NCI-H345 (cell line): ENCODE measurements around the gene ST8SIA4.
A peak's percentile ranks its signal among the peaks of the same experiment; 100 is the strongest.

Experiments
- DNase-seq: peaks from one replicate; lab custom pipeline; 2025; lab: John Stamatoyannopoulos, UW

The ST8SIA4 gene, protein sequence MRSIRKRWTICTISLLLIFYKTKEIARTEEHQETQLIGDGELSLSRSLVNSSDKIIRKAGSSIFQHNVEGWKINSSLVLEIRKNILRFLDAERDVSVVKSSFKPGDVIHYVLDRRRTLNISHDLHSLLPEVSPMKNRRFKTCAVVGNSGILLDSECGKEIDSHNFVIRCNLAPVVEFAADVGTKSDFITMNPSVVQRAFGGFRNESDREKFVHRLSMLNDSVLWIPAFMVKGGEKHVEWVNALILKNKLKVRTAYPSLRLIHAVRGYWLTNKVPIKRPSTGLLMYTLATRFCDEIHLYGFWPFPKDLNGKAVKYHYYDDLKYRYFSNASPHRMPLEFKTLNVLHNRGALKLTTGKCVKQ

DNA sequence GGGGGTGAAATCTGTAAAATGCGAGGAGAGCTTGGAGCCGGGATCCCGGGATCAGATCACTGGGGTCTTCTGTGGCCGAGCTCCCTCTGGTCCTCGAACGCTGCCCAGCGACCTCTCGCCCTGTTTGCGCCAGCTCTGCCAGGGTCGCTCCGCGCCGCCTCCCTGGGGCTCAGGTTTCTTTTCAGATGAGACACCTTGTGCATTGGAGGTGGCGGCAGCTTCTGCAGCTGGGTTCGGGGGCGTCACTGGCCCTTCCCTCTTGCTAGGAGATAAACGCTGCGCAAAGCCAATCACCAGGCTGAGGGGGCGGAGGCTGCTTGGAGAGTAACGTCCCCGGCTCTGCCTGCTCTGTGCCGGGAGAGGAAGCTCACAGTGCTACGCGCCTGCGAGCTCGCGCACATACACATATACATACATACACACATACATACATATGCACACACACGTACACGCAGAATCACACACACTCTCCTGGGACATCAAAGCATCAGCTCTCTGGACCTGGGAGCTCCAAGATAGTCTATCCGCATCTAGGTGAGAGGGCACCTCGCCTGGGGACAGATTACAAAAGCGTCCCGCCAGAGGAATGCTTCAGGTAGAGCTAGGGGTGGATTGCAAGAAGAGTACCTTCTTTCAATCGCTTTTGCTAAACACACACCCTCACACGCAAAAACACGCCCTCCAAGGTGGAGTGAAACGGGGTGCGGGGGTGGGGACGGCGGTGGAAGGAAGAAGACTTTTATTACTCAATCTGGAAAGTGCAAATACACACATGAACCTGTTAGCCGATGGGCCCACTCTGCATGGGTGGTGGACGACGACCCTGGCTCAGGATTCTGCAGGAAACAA is at the start of gene ST8SIA4:
TSS of gene ST8SIA4 (minus strand) at position 244 of the 849 bp plus-strand sequence. CDS start 327 bp downstream, outside the sequence.
- DNase-seq, result peak; percentile 92

DNA sequence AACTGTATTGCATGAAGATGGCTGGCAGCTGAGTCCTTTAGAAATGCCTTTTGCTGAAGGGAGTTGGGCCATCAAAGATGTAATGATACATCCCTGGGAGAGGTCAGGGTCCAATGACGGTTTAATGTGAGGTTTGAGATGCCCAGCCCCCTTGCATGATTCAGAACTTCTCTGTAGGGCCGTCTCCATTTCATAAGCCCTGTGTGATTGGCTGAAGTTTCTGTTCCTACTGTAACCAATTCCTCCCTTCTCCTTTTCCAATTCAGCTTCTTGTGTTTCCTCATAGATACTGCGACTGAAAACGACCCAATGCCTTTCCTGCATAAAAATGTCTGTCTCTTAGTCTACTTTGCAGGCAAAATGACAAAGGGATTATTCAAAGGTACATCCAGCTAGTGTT is 47.9 kb upstream of the ST8SIA4 start:
- DNase-seq, result no peak

DNA sequence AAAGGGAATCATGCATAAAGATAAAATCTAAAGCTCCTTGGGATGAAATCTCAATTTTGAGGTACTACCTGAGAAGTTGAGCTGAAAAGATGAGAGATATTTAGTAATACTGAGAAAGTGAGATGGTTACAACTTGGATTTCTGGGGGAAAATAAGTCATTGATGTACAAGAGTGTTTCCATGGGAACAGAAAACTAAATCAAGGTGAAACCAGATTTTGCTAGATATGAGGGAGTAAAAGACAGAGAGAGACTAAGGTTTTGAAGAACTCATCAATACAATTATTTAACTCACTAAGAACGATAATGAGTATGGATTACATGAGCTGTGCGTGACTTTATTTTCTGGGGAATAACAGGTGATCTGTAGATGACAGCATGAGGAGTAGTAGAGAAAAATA is 10.2 kb upstream of the ST8SIA4 start:
- DNase-seq, result no peak

DNA sequence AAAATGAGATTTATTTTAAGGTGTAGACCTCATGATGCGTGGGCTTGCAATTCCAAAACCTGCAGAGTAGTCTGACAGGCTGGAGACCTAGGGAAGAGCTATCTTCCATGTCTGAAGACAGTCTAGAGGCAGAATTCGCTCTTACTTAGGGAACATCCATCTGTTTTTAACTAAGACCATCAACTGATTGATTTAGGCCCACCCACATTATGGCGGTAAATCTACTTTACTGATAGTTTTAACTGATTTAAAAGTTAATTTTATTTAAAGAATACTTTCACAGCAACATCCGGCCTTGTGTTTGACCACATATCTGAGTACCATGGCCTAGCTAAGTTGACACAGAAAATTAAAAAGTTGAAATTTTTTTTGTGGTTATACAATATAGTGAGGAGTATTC is 6.0 kb upstream of the ST8SIA4 start:
- no peak for DNase-seq

DNA sequence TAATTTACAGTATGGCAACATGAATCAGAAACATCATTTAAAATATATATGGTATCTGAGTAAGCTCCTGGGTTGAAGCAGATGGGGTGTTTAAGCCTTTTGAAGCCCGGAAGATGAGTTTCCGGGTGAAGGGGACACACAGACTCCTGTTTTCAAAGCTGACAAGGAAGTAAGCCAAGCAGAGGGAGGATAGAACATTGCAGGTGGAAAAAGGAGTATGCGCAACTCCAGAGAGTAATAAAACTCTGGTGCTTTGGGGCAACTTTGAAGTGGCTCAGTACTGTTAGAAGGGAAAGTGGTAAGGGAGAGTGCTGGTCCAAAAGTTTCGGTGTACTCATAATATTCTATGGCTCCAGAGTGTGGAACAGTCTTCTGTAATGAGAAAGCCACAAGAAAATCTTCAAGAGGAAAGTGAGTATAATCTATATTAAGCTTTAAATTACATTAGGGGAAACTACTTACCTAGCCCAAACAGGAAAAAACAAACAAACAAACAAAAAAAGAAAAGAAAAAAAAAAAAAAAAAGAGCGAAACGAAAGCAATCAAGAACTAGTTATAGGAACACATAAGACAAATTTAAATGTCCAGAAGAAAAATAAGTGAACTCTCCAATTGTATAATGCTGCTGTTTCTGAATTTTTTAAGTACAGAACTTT is 2.3 kb upstream of the ST8SIA4 start:
- DNase-seq, result no peak

DNA sequence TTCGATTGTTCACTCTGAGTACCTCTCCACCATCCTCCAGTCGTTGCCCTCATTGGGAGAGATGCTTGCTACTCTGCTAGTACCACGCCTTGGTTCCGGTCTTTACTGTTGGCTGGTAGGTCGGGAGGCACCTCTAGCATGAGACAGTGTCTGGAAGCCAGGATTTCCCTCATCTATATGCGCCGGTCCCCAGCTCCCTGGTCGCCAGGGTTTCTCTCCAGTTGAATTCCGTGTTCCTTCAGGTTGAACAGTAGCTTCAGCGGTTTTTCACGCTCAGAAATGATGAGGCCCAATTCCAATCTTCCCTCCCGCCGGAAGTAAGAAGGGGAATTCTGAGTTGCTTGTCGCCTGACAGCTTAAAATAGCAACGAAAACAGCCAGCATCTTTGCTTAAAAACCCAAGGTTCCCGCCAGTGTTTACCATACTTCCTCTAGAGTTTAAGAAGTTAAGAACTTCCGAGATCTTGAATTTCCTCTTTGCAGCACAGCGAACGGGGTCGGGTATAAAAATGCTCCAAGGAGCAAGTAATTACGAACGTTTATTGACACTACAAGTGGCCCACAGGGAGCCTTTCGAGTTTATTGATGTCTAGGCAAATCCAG is 1.3 kb upstream of the ST8SIA4 start:
- DNase-seq, result no peak

DNA sequence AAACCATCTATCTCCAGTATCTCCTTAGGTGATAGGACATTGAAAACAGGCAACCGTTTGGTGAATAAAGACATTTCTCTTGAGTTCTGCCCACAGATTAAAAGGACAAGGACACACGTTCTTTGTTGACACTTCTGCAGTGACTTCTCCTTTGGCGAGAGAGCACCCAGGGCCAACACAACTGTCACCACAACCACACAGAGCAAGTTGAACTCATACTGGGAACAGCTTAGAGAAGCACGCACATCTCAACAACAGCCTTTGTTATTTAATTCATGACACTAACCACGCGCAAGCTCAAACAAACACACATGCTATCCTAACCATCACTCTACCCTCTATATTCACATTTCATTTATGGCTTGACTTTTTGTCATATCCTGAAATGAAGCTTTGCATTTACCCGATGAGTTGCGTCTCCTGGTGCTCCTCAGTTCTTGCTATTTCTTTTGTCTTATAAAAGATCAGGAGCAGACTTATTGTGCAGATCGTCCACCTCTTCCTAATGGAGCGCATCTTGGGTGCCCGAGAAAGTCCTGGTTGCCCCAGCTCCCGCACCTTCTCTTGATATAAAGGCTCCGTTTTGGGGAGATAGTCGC is 543 bp downstream of the ST8SIA4 start:
- peak; percentile 13 for DNase-seq

DNA sequence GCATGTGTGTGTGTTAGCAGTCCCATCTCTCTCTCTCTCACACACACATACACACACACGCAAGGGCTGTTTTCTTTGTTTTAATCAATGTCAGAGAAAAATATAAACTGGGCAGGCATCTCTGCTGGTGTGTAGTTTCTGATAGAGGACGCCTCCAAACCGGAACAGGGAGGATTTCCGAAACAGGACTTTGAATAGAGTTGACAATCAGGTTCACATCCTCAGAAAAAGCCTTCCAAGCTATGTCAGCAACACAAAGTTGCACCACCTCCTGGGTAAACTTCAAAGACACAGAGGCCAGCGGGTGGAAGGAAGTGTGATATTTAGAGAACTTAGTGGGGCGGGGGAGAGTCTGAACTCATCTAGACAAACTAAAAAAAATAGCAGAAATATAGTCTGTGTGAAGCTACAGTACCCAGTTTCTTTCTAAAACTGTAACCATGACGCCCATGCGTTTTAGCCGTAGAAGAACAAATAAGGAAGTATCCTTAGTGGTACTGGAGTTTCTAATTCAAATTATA is 1.2 kb downstream of the ST8SIA4 start:
- DNase-seq, result peak; percentile 24

DNA sequence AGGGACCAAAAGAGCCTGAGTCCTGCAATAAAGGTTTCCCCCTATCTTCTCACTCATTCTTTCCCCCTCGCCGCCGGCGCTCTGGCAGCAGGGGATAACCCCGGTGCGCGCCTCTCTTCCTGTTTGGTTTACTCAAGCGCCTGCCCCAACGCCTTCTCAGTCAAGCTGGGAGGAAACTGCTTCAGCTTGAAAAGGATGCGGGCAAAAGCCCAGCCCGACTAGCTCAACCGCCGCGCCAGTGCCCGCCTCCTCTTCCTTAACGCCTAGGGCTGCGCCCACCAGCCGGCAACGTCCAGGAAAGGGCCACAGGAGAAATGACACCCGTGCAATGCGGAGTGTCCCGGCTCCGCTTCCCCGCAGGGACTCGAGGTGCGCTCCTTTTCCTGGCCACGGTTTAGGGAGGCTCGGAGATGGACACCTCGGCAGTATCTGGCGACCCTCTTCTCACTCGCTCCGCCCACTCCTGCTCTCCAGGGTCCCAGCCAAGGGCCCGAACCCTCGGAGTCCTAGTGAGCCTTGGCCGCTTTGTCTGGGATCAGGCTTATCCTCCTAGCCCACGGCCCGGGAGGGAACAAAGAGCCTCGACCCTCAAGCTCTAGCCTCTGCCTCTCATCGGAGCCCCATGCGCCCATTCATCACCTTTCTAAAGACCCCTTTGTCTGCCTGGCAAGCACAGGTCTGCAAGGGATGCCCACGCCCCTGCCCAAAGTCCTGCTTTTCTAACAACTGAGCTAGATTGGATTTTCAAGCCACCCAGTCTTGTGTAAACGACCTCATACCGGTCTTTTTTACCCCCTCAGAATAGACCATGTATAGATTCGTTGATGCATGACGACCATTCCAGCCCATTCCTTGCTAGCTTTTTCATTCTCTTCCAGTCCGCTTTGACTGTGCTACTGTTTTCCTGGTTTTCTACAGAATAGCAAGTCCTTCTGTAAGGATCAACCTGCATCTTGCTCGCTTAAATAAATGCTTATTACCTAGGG is 2.0 kb downstream of the ST8SIA4 start:
- DNase-seq, result peak; percentile 73

DNA sequence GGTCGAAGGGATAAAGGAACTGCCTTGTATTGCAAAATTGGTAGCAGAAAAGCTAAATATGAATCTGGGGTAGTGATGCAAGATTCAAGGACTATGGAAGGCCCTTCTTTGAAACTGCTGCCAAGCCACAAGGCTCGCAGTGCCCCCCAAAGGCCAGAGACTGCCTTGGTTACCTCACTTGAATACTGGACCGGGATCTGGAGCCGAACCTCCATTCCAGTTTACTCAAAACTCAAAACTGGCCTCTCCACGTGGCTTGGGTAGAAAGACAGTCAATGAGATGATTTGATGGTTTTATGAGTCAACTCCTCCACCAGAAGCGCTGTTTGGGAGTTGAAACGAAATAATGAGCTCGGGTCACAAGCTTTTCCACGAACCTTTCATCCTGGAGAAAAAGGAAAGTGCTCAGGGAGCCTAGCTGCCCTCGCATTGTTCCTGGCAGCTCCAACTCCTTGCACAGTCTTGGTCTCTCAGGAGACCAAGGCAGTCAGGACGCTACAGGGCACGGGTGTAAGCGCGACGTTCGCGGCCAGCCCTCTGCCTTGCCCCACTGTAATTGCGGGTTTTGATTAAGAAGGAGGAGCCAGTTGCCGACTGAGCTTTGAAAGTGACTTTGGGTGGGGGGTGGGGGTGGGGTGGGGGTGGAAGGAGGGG is 2.8 kb downstream of the ST8SIA4 start:
- peak; percentile 53 for DNase-seq

DNA sequence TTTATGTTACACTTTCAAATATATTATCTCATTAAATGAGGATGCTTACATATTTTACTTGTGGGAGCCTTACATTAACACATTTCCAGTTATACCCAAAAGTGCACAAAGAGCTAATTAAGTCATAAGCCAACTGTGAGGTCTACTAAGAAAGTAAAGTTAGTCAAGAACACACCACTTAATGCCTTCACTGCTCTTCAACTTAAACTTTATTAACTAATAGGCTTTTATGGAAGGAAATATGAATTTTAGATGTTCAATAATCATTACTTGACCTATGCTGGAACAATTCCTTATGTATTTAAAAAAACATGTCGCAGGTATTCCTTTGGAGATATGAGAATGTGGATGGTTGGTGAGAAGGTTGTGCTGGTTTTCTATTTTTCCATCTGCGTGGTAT is 3.4 kb downstream of the ST8SIA4 start:
- DNase-seq, result no peak

DNA sequence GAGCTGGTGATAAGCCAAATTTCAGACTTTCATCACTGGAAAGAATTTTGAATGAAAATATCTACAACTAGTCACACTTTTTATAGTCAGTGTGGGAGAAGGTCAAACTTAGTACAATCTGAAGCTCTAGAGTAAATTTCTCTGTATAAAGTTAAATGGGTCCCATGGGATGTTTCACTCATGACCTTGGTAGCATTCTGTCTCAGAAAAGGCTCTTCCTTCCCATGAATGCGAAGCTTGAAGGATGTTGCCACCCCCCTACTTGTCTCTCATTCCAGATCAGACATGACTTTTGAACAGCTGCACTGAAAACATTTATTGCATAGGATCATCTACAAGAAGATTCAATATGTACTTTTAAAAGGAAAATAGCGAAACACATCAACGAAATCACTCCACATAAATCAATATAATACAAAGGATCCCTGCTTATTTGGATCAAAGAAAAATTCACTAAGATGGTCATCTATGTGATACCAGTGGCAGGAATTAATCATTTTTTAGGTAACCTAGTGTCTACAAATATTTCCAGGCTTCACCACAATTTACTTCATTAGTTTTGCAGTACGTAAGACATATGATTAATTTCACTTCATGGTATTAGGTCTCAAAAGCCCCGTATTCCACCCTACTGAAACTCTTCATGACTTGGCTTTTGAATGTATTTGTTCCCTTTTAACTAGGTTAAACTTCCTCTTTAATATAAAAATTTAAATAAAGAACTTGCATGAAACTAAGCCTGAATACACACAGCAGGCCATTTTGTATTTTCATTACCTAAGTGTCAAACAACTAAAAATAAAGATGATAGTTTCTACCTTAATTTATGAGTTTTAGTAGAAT is 4.4 kb downstream of the ST8SIA4 start:
- DNase-seq, result no peak

DNA sequence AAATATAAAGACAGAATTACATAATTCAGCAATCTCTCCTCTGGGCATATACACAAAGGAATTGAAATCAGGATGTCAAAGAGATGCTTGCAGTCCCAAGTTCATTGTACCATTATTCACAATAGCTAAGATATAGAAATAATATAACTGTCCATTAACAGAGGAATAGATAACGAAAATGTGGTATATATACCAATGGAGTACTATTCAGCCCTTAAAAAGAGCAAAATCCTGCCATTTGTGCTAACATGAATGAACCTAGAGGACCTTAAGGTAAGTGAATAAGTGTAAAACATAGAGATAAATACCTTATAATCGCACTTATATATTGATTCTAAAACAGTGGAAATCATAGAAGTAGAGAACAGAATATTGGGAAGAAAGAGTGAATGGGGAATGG is 7.0 kb downstream of the ST8SIA4 start:
- no peak for DNase-seq

DNA sequence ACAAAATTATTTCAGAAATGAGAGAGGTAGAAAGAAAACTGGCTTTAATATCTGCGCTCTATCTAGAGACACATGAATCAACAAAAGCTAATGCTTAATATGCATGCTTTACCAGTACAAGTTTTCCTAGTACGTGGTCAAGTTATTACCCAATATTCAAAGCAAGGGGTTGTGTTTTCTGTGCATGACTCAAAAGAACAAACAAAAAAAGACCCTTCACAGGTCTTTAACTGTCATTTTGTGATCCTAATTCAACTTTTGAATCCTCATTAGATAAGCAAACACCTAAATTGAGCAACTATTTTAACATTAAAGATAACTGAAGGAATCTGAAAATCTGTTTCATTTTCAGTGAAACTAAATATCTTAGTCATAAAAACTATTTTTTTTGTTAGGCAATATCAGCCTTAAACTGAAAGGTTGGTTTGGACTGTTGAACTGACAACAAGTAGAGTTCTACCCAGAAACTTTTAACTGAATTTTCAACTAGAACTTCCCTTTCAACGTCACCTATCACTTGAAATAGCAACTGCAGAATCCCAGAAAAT is 12.5 kb downstream of the ST8SIA4 start:
- DNase-seq, result no peak

DNA sequence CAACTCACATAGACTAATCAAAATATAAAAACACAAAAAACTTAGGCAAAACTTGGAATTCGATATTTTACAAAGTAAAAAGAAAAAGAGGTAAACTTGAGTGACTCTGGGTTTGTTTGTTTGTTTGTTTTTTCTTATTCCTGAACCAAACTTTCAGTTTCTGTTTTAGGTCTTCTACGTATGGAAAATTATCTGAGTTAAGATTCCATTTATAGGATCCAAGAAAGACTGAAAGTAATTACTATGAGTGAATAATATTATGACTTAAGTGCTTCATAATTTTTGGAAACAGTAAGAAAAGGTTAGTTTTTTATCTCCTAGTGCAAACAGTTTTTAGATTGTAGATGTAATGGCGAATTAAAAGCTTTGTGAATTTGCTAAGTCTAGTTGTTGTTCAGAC is 13.2 kb downstream of the ST8SIA4 start:
- DNase-seq, result no peak

DNA sequence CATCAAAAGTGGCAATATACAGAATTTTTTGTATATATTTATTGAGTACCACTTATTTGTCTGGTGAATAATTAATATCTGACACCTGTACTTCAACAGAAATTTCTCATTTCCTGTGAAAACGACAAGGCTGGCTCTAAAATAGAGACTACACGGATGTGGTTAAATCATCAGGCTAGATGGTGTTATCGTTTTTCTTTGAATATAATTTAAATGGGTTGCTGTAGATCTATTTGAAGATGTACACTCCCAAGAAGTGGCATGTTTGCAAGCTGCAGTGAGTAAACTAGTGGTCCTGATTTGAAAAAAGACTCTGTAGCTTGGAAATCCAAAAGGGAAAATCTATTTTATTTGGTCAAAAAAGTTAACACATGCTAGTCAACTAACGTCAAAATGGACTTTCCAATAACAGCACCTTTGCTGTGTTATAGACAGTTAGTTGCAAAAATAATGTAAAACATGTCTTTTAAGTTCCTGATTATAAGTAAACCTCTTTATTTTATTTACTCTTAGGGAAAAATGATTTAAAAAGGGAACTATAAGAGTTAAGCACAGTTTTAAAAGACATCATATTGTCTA is 13.8 kb downstream of the ST8SIA4 start:
- DNase-seq, result no peak

DNA sequence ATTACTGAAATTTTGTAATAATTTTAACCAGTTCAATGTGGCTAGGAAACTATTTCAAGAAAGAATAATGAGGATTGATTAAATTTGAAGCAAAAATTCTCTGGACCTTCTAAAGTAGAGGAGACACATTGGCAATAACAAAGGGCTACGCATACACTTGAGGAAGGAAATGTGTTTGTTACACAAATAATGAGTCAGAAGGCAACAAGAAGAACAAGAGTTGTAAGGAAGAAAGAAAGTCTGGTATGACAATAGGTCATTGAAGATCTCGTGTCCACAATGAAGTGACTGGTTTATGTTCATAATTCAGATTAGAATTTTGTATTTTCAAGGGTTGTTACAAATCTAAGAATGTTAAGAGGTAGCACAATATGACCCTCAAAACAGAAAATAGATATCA is 25.8 kb downstream of the ST8SIA4 start:
- DNase-seq, result no peak
